ENCODE results near the gene OCA2. TPM values are rescaled to one million over a fixed set of nuclear protein-coding genes. Genes with fewer than 3 reads are reported as not detected.
A peak's percentile ranks its signal among the peaks of the same experiment; 100 is the strongest.

The OCA2 gene
- total RNA-seq, 1 donor from 2014 or later: 0.26 TPM

DNA sequence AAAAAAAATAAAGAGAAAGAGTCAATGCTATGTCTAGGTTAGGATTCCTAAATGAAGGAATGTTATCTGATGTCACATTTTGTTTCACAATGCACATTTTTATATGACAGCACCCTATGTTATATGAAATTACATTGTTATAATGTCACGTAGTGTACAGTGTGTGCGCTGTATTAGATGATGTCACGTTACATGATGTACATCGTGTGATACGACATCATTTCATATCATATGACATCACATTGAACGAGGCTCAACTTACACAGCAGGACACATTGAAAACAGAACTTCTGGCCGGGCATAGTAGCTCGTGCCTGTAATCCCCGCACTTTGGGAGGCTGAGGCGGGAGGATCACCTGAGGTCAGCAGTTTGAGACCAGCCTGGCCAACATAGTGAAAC is 150.0 kb downstream of the OCA2 start:
- TF ChIP-seq, protein P1, sequence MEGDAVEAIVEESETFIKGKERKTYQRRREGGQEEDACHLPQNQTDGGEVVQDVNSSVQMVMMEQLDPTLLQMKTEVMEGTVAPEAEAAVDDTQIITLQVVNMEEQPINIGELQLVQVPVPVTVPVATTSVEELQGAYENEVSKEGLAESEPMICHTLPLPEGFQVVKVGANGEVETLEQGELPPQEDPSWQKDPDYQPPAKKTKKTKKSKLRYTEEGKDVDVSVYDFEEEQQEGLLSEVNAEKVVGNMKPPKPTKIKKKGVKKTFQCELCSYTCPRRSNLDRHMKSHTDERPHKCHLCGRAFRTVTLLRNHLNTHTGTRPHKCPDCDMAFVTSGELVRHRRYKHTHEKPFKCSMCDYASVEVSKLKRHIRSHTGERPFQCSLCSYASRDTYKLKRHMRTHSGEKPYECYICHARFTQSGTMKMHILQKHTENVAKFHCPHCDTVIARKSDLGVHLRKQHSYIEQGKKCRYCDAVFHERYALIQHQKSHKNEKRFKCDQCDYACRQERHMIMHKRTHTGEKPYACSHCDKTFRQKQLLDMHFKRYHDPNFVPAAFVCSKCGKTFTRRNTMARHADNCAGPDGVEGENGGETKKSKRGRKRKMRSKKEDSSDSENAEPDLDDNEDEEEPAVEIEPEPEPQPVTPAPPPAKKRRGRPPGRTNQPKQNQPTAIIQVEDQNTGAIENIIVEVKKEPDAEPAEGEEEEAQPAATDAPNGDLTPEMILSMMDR (IDR thresholded peaks at IDR 0.05; ENCODE audit: insufficient read depth, low read length, severe bottlenecking): no peak
- no peak for DNase-seq (ENCODE audit: low read depth)
- FAIRE-seq: no peak
- H3K4me3 ChIP-seq (ENCODE audit: low read depth, low read length): no peak overlapping the region
- H3K36me3 ChIP-seq (ENCODE audit: control insufficient read depth, insufficient read depth, low read length): no peaks in the 10 kb centered on the region
- H3K27me3 ChIP-seq (ENCODE audit: control insufficient read depth, insufficient read depth, low read length): no peaks in the 10 kb centered on the region

DNA sequence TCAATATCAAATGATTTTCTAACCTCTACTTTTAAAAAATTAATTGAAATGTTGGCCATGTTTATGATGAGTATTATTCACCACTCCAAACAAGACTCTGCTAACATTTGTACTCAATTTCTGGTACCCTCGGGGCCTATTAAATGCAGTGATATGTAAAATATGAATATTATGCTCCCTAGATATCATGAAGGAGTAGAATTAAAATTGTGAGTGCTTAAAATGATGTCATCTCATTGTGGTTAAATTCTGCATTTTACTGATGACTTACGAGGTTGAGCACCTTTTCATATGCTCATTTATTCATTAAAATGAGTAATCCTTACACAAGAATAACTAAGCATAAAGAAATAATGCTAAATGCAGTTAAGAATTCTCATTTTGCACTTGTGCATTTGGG is 159.9 kb downstream of the OCA2 start:
- Histone ChIP-seq H3K36me3 (ENCODE audit: control insufficient read depth, insufficient read depth, low read length) (no peaks in the 10 kb centered on the region), H3K27me3 (ENCODE audit: control insufficient read depth, insufficient read depth, low read length) (no peaks in the 10 kb centered on the region), H3K4me3 (ENCODE audit: low read depth, low read length) (no peak overlapping the region)
- TF ChIP-seq, protein P1 (IDR thresholded peaks at IDR 0.05; ENCODE audit: insufficient read depth, low read length, severe bottlenecking): no peak
- FAIRE-seq (no peak), DNase-seq (ENCODE audit: low read depth) (no peak)

DNA sequence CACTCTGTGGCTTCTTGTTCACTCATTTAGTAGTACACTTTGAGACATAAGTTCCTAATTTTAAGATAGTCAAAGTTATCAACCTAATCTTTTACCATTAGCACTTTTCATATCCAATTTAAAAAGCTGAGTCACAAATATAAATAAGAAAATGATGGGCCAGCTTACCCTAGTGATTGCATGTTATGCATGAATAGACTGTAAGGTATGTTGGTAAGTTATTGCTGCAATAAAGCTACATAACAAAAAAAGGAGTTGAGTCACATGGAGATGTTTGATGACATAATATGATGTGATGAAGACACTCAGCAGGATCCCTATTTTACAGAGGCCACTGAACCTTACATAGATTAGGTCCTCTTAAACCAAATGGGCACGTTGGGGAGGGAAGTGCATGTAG is 161.3 kb downstream of the OCA2 start:
- TF ChIP-seq, protein P1 (IDR thresholded peaks at IDR 0.05; ENCODE audit: insufficient read depth, low read length, severe bottlenecking): no peak
- Histone ChIP-seq H3K36me3 (ENCODE audit: control insufficient read depth, insufficient read depth, low read length) (no peaks in the 10 kb centered on the region), H3K27me3 (ENCODE audit: control insufficient read depth, insufficient read depth, low read length) (no peaks in the 10 kb centered on the region), H3K4me3 (ENCODE audit: low read depth, low read length) (no peak overlapping the region)
- FAIRE-seq: no peak
- DNase-seq (ENCODE audit: low read depth): peak; percentile 72

DNA sequence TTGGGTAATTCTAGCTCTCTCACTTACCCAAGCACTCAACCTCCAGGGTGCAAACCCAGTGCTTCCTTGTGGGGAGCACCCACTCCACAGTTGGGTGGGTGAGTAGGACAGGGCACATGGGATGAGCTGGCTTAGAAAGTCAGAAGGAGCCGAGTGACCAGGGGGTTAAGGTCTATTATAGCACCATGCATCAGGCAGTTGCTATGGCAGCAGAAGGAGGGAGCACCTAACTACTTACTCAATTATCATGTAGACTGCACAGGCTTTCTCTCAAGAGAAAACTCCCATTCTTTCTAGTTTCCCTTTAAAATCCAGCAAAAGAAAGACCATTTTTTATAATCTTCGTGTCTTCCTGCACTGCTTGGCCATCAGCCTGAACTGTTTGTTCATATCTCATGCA is 163.0 kb downstream of the OCA2 start:
- Histone ChIP-seq H3K27me3 (ENCODE audit: control insufficient read depth, insufficient read depth, low read length) (no peaks in the 10 kb centered on the region), H3K4me3 (ENCODE audit: low read depth, low read length) (no peak overlapping the region), H3K36me3 (ENCODE audit: control insufficient read depth, insufficient read depth, low read length) (no peaks in the 10 kb centered on the region)
- FAIRE-seq (no peak), DNase-seq (ENCODE audit: low read depth) (no peak)
- TF ChIP-seq, protein P1 (IDR thresholded peaks at IDR 0.05; ENCODE audit: insufficient read depth, low read length, severe bottlenecking): no peak

DNA sequence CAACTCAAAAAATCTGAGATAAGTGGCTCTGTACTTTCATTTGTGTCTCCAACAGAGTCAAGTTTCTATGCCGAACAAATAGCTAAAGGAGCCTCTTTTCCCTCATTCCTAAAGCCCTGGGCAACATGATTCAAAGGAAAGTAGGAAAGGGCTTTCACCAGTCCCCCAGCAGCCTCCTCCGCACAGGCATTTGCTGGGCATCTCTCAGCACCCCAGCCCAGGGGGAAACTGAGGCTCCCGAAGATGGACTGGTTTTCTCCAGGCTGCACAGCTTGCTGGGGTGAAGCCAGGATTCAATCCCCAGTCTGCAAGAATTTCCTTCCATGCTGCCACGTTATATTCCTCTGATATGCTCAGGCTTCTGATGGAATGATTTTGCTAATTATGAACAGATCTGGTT is 163.8 kb downstream of the OCA2 start:
- FAIRE-seq (no peak), DNase-seq (ENCODE audit: low read depth) (no peak)
- TF ChIP-seq, protein P1 (IDR thresholded peaks at IDR 0.05; ENCODE audit: insufficient read depth, low read length, severe bottlenecking): no peak
- no peak overlapping the region for H3K4me3 ChIP-seq (ENCODE audit: low read depth, low read length)
- H3K27me3 ChIP-seq (ENCODE audit: control insufficient read depth, insufficient read depth, low read length): no peaks in the 10 kb centered on the region
- no peaks in the 10 kb centered on the region for H3K36me3 ChIP-seq (ENCODE audit: control insufficient read depth, insufficient read depth, low read length)

DNA sequence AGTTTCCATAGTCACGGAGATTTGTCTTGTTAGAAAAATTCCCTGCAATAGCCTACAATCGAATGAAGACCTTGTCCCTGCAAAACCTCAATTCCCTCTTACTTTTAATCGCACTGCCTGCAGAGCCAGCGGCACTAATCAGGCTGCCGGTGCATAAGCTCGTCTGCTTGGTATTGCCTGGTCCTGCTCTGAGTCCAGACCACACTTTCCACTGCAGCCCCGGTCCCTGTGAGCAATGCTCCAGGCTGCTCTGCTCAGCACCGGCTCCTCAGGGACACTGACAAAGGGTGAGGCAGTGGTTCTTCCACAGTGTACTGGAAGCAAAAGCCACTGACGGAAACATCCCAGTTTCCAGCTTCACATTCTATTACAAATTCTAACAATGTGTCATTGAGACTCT is 164.3 kb downstream of the OCA2 start:
- TF ChIP-seq, protein P1 (IDR thresholded peaks at IDR 0.05; ENCODE audit: insufficient read depth, low read length, severe bottlenecking): no peak
- FAIRE-seq: no peak
- Histone ChIP-seq H3K36me3 (ENCODE audit: control insufficient read depth, insufficient read depth, low read length) (no peaks in the 10 kb centered on the region), H3K27me3 (ENCODE audit: control insufficient read depth, insufficient read depth, low read length) (no peaks in the 10 kb centered on the region), H3K4me3 (ENCODE audit: low read depth, low read length) (no peak overlapping the region)
- DNase-seq (ENCODE audit: low read depth): no peak
